ENCODE data around the gene CYTH2. TPM values are rescaled to one million over a fixed set of nuclear protein-coding genes. Genes with fewer than 3 reads are reported as not detected.
A peak's percentile ranks its signal among the peaks of the same experiment; 100 is the strongest.
"Not testable (repeated sequence)": the region's sequence is repeated elsewhere in the genome, so short reads cannot be mapped to it uniquely, and the experiment has no call there.

Gene CYTH2
- total RNA-seq, 2 donors from 2014 or later: 68.3 to 75.6 TPM

GRCh38 chr19:48506138-48506733 is 37.1 kb downstream of the CYTH2 start:
- intact Hi-C loops (cut with DNase I, micrococcal nuclease): loop anchor here in 1 of 2 donors (5.0 kb wide), 1 partner anchor 76 kb away; no protein-coding TSS in a partner anchor
- ATAC-seq (peak; percentile 26), DNase-seq (no peak)

GRCh38 chr19:48507911-48508439 is 38.8 kb downstream of the CYTH2 start:
- ATAC-seq (no peak), DNase-seq (no peak)
- intact Hi-C loops (cut with DNase I, micrococcal nuclease): loop anchor here in 1 of 2 donors (5.0 kb wide), 1 partner anchor 74 kb away; no protein-coding TSS in a partner anchor

- intact Hi-C loops (cut with DNase I, micrococcal nuclease): loop anchor here in 1 of 2 donors (5.0 kb wide), 1 partner anchor 73 kb away; no protein-coding TSS in a partner anchor
- ATAC-seq (no peak), DNase-seq (no peak)
These were observed 39.7 kb downstream of the CYTH2 start for GRCh38 chr19:48508729-48509411.

- intact Hi-C loops (cut with DNase I, micrococcal nuclease): loop anchor here in 1 of 2 donors (5.0 kb wide), 1 partner anchor 73 kb away; no protein-coding TSS in a partner anchor
- ATAC-seq (no peak), DNase-seq (no peak)
These were observed 40.5 kb downstream of the CYTH2 start for GRCh38 chr19:48509467-48510194.

GRCh38 chr19:48510421-48511268 is 41.5 kb downstream of the CYTH2 start:
- DNase-seq (peak; percentile 57 to 74), ATAC-seq (peak; percentile 66)
- intact Hi-C loops (cut with DNase I, micrococcal nuclease): no loop called here

- no peak for ATAC-seq
- intact Hi-C loops (cut with DNase I, micrococcal nuclease): no loop called here
- DNase-seq: no peak
These were observed 42.2 kb downstream of the CYTH2 start for GRCh38 chr19:48511321-48511731.

GRCh38 chr19:48511800-48512503 is 42.8 kb downstream of the CYTH2 start, which contains the start of gene LMTK3:
LMTK3 (minus strand) TSS chr19:48511835; CDS start chr19:48511576, 259 bp downstream.
- no peak for ATAC-seq
- intact Hi-C loops (cut with DNase I, micrococcal nuclease): no loop called here
- DNase-seq: peak in 1 of 2 donors; percentile 50

- DNase-seq: no peak
- no peak for ATAC-seq
- intact Hi-C loops (cut with DNase I, micrococcal nuclease): no loop called here
These were observed 43.5 kb downstream of the CYTH2 start for GRCh38 chr19:48512504-48513288.

GRCh38 chr19:48513289-48514122 is 44.3 kb downstream of the CYTH2 start:
- intact Hi-C loops (cut with DNase I, micrococcal nuclease): no loop called here
- peak; percentile 88 for ATAC-seq
- peak; percentile 67 to 73 for DNase-seq

- ATAC-seq: no peak
- no peak for DNase-seq
- intact Hi-C loops (cut with DNase I, micrococcal nuclease): no loop called here
These were observed 44.9 kb downstream of the CYTH2 start for GRCh38 chr19:48514123-48514458.

- no peak for DNase-seq
These were observed 47.4 kb downstream of the CYTH2 start for GRCh38 chr19:48516536-48516935.

GRCh38 chr19:48518207-48518606 is 49.0 kb downstream of the CYTH2 start:
- DNase-seq: no peak
- intact Hi-C loops (cut with DNase I, micrococcal nuclease): no loop called here
- ATAC-seq: no peak

More at GRCh38 chr19:48516536-48516935, 47.4 kb downstream of the CYTH2 start:
- intact Hi-C loops (cut with DNase I, micrococcal nuclease): no loop called here
- no peak for ATAC-seq

GRCh38 chr19:48519426-48519825 is 50.3 kb downstream of the CYTH2 start:
- DNase-seq; intact Hi-C loops (cut with DNase I, micrococcal nuclease): not testable (repeated sequence)
- peak; percentile 31 for ATAC-seq

- DNase-seq (no peak), ATAC-seq (no peak)
- intact Hi-C loops (cut with DNase I, micrococcal nuclease): no loop called here
These were observed 51.0 kb downstream of the CYTH2 start for GRCh38 chr19:48520134-48520533.

GRCh38 chr19:48524221-48524620 is 55.1 kb downstream of the CYTH2 start:
- ATAC-seq: no peak
- no peak for DNase-seq
- intact Hi-C loops (cut with DNase I, micrococcal nuclease): no loop called here

GRCh38 chr19:48524732-48525131 is 55.6 kb downstream of the CYTH2 start:
- intact Hi-C loops (cut with DNase I, micrococcal nuclease): no loop called here
- DNase-seq (no peak), ATAC-seq (no peak)

All from left colon (tissue), 2 donors.